ENCODE measurements around the gene CDHR5.

DNA sequence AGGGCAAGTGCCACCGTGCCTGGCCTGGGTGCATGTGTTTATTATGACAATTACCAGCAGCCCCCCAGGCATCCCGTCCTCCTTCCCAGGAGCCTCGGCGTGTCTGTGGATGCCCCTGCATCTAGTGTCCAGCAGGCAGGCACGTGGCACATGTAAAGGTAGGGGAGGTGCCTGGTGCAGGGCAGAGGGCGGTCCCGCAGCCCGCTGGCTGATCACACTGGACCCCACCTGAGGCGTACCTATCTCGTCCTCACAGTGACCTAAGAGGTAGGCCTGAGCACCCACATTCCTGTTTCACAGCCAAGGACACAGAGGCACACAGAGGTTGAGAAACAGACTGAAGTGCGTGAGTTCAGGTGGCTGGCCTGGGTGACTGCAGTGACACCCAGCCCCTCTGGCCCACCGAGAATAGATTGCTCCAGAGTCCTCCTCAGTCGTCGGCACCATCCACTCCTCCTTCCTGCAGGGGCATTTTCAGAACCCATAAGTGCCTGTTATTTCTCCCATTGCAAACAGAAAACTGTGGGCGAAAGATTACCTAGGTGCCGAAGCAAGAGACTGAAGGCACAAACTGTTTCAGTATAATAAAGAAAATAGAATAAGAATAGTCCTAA is 51.5 kb downstream of the CDHR5 start:
- TF ChIP-seq POLR2AphosphoS5 (IDR thresholded peaks at IDR 0.05; ENCODE audit: low read depth, low read length) (no peak), POLR2A (IDR thresholded peaks at IDR 0.05; ENCODE audit: low read depth, low read length) (no peak)
